CD4-positive, alpha-beta T cell treated with Interleukin-17A for 4 hours (primary cell): Measurements from ENCODE around the gene KCNQ1.

ENCODE experiments used
- DNase-seq: peaks from one replicate; pipeline ENCODE4 v3.0.0-alpha.2; 2020; ENCODE audit warnings: mixed read lengths

KCNQ1 gene

DNA sequence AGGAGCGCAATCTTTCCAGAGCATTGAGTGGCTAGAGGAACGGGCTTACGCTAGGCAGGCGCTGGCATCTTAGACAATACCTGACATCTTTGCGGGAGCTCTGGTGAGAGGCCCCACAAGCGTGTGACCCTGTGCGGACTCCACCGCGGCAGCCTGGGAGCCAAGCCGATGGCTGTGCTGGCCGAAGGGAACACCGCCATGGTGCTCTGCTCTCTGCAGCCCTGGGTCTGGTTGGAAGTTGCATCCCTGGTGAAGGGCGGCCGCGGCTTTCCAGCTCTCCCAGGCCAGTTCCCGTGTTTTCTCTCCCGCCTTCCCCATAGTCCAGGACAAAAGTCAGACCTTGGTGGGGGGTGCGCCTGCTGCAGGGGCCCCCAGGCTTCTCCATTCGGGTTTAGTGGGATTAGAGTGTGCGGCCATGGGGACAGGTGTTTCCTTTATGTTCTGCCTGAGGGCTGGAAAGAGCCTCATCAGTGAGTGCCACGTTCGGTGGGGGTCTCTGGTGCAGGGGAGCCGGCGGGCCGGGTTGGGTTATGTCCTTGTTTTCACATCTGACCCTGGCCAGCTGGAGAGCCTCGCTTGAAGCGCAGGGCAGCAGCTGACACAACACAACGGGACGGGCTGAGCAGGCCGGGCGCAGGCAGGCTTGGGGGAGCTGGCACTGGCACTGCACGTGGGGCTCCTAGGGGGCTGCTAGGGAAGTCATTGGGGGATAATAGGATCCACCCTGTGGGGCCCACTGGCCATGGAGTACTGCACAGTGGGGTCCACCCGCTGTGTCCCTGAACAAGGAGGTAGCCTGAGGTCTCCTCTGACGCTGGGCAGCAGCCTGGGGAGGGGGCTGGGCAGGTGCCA is 94.8 kb downstream of the KCNQ1 start:
- DNase-seq, result no peak

DNA sequence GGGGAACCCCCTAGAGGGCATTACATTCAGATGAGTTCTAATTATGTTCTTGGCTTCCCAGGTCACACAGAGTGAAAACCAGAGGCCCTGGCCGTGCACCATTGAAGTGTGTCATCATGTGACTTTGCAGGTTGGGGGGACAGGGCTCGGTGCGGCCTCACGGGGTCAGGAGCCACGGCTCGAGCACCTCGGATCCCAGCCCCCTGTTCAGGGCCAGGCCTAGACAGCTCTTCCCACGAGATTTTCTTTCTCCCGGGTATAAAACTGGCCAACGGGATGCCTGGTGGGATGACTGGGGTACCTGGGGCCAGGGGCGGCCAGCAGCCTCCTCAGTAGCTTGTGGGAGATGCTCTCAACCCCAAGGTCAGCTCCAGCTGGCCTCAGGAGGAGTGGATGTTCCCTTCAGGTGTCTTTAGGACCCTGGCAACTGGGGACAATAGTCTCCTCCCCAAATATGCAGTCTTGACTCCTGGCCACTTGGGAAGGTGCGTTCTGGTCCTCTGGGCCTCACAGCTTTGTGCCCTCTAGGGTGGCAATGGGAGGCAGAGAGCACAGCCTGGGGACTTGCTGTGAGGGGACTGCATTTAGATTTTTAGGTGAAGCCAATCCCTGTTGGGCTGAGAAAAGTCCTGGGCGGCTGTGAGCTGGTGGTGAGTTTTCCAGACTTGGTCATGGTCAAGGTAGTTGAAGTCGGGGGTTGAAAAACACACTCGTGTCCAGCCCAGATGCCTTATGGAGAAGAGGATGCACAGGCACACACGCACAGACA is 95.6 kb downstream of the KCNQ1 start:
- DNase-seq, result no peak

DNA sequence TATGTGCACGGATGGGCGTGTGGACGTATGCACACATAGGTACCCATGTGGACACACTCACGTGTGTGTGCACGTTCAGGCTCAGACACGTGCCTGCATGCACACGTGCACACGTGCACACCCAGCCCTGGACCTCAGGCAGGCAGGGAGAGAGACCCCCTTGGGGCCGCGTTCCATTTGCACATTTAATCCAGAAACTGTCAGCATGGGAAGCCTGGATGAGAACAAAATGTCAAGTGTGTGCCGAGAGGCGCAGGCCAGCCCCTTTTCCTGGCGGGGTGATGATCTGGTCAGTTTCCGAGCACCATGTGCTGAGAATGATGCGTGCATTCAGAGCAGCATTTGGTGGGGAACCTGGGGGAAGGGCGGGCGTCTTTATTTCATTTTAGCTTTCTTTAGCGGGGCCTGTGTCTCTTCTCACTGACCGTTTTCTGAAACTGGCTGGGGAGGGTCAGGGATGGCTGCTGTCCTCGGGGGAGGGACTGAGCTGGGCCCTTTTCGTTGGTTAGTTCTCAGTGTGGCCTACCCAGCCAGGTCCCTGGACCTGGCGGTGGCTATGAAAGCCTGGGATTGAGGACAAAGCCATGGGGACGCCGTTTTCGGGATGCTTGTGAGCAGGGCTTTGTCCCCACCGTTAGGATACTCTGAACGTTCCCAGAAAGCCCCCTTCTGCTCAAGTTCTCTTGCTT is 96.3 kb downstream of the KCNQ1 start:
- no peak for DNase-seq

DNA sequence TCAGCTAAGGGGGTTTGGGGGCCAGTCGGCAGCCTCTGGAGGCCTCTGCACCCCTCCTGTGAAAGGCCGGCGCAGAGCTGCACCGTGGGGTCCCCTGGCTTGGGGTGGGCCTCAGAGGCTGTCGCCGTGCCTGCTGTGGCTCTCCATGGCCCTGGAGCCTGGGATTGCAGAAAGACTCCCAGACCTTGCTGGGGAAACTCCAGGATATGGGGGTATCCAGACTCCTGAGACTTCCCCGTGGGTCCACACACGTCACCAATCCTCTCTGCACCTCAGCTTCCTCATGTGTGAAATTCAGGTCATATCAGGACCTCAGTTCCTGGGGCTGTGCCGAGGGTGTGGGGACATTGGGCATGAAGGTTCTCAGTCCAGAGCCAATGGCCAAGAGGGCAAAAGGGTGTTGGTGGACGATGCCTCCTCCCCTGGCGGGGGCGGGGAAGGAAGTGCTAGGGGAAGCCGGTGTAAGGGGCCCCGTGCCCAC is 97.1 kb downstream of the KCNQ1 start:
- DNase-seq, result no peak

DNA sequence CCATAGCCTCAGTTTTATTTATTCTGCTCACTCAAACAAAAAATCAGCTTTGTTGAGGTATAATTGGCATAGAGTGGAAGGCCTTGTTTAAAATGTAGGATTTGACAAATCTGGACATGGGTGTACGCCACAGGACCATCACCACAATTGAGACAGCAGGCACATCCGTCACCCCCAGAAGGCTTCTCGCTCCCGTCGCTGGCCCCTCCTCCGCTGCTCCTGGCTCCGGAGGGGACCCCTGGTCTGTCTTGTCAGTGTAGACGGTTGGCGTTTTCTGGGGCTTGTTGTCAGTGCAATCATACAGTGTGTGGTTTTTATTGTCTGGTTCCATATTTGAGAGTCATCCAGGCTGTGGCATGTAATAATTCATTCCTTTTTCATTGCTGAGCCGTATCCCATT is 97.6 kb downstream of the KCNQ1 start:
- no peak for DNase-seq

DNA sequence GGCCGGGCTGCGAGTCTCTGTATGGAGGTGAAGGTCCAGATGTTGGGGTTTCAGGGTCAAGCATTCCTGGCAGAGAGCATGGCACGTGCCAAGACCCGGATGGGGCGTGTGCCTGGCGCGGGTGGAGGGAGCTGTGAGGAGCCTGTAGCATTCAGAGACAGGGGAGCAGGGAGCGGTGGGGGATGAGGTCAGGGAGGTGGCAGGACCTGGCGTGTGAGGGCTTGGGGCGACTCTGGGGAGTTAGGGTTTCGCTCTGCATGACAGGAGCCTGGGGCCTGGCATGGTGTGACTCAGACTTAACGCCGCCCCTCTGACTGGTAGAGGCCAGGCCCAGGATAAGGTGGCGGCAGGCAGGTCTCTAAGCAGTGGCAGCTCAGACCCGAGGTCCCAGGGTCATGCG is 103.0 kb downstream of the KCNQ1 start:
- DNase-seq, result no peak

DNA sequence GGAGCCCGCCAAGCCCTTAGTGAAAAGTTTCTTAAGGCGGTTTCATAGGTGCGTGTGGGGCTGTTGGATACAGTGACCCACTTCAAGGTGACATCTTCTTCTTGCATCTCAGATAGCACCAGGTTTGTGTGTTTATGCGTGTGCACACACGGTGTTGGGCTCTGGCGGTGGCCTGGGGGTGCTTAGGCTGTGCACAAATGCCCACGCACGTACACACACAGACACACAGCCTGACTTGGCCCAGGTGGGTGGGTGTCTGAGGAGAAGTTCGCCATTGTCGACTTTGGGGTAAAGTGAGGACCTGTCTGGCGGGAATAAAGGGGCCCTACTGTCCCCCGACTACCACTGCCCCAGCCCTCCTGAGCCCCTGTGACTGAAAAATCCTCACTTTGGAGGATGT is 103.8 kb downstream of the KCNQ1 start:
- DNase-seq, result no peak

DNA sequence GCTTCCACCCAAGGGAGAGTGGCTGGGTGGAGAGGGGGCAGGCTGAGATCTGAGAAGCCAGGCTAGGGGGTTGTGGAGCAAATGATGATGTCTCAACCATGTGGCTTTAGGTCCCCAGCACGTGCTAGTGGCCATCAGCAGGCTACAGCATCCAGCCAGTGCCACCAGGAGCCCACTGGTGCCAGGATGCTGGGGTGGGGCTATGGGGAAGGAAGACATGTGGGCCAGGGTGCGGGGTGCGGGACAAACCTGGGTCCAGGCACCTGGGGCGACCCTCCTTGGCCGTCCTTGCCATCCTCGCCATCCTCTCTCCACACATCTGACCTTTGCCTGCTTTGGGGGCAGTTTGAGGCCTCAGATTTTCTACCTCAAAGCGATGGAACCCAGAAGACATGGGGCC is 104.3 kb downstream of the KCNQ1 start:
- DNase-seq, result no peak

DNA sequence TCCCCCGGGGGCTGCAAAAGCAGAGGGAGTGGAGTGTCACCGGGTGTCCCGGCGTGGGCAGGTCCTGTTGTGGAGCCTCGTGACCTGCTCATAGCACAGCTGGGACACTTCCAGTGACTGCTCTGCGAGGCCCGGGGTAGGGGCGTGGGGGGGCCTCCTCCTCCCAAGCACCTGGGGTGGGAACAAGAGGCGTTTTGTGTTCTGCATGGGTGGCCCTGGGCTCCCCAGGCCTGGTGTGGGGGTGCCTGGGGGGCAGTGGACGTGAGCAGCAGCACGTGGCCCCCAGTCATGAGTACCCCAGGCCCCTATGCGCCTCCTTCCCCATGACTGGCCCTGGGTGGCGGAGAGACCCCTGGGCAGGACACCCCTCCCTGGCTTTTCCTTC is 104.7 kb downstream of the KCNQ1 start:
- DNase-seq, result no peak

DNA sequence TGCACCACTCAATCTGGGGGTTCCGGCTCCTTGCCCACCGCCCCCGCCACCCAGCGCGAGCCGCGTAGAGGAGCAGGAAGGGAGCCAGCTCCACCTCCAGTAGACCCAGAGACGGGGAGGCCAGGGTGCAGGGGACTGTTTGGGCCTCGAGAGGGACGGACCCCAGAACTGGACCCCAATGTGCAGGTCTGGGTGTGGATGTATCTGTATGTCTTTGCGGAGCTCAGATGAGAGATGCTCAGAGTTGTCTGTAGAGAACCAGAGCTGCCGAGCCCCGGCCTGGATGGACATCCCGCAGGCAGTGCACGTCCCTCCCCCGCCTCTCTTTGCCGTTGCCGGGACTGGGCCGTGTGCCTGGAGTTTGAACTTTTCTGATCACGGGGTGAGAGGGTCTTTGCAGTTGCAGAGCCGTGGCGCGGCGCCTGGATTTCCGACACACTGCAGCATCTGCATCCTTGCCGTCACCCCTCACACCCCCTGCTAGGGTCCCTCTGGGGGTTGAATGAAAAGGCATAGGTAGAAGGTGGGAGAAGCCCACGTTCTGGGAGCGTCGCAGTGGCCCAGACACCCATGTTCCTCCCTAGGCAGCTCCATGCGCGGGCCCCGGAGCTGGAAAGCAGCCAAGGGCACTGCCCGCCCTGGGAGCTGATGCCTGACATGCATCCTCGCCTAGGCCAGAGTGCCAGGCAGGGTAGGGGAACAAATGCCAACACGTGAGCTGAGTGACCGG is 105.2 kb downstream of the KCNQ1 start:
- no peak for DNase-seq

DNA sequence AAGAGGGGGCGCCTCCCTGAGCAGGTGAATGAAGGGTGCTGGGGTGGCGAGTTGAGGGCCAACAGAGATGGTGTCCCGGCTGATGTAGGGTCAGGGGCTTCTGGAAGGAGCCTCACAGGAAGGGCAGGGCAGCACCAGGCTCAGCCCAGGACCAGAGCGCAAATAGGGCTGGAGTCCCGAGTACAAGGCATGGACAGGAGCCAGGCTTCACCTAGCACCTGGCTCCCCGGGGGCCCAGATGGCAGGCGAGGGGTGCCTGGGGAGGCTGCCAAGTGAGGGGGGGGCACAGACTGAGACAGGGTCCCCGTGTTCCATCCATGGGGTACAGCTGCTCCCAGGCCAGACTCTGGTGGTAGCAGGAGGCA is 105.8 kb downstream of the KCNQ1 start:
- DNase-seq, result no peak

DNA sequence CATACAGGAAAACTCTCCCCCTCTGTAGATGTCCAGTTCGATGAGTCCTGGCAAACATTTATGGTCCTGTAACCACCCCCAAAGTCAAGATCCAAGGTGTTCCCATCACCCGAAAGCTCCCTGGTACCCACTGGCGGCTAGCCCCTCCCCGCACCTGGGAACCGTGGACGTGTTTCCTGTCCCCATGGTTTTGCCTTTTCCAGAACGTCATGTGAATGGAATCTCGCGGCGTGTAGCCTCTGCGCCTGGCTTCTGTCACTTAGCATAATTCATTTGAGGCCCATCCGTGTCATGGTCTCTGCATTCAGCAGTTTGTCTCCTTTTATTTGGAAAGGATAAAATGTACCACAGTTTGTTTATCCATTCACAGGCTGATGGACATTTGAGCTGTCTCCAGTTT is 106.3 kb downstream of the KCNQ1 start:
- DNase-seq, result no peak

DNA sequence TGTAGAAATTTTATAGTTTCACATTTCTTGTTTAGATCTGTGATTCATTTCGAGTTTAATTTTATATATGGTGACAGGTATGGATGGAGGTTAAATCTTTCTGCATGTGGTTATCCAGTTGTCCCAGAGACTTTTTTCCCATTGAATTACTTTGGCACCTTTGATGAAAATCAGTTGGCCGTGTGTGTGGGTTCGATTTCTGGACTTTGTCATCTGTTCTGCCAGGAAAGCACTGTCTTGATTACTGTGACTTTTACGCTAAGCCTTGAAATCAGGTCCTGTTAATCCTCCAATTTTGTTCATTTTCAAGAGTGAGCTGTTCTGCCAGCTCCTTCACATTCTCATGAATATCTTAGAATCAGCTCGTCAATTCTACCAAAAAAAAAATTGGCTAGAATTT is 107.4 kb downstream of the KCNQ1 start:
- DNase-seq, result no peak

DNA sequence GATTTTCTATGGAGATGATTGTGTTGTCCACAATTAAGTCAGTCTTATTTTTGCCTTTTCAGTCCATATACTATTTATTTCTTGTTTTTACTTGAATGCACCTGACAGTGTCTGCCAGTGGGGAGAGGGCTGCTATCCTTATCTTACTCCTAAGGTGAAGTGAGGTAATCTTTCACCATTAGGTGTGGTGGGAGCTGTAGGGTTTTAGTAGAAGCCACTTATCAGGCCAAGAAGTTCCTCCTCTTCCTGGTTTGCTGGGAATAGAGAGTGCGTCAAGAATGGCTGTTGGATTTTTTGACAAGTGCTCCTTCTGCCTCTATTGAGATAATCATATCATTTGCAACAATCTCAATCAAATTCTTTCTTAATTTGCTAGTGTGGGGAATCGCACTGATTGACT is 108.4 kb downstream of the KCNQ1 start:
- no peak for DNase-seq

DNA sequence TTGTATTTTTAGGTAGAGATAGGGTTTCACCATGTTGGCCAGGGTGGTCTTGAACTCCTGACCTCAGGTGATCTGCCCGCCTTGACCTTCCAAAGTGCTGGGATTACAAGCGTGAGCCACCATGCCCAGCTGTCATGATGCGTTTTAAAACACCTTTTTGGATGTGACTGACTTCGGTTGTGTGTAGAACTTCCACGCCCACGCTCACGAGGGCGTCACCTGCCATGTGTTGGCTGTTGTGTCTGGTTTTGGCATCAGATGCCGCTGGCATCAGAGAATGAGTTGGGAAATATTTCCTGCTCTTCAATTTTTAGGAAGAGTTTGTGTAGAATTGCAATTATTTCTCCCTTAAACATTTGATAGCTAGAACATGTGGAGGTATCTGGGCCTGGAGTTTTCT is 109.1 kb downstream of the KCNQ1 start:
- DNase-seq, result no peak

DNA sequence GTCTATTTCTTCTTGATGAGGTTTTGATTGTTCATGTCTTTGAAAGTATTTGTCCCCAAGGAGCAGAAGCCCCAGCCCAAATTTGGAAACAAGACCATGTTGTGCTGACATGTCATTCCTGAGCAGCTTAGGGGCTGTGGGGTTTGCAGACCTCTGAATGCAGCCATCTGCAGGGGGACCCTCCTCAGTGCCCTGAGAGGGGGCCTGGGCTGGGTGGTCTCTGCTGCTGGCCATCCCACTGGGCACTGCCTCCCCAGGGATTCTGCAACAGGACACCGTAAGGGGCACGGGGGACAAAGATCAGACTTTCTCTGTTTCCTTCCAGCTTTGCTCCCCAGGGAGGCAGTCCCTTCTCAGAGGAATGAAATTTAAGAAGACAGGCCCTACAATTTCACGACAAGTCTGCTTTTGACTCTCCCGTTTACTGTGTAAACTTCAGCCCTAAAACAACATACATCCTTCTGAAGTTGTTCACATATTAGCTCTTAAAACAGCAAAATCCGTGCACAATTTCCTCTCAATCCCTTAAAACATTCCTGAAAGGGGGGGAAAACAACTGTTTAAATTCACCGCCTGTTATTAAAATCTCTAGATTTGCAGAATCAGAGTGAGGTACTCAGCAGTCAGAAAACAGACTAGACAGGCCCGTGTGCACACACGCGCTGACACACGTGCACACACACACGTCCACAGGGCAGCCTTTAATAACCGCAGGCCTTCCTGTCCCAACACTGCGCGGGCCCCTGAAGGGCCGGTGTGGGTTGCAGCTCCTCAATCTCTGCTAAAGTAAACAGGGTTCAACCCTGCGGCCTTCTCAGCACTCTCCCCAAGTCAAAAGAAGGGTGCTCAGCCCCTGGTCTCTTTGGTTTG is 109.8 kb downstream of the KCNQ1 start:
- DNase-seq, result no peak

DNA sequence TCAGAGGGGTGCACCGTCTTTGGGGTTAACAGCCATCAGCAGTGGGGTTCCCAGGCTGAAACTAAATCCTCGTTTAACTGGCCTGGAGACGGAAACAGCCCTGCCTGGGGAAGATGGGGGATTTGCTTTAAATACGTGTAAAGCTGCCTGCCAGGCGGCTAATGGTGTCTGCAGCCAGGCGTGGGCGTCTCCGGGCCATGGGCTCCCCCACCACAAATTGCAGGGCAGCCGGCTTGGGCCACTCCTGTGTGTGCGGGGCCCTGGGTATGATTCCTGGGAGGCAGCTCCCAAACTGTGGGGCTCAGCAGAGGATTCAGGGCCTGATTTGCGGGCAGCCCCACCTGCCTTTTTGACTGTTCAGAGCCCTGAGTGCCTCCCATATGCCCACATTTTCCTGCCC is 110.5 kb downstream of the KCNQ1 start:
- DNase-seq, result no peak

DNA sequence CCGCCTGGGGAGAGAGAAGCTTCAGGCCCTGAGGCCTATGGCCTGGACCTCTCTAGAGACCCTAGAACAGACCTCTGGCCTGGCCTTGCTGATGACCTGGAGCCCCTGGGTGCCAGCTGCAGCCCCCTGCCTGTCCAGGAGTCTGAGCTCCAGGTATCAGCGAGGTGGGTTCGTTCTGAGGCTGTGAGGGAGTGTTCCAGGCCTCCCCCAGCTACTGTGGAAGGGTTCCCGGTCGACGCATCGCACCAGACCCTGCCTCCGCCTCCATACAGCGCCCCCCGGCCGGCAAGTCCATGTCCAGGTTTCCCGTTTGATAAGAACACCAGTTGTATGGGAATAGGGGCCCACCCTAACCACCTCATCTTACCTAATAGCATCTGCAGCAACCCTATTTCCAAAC is 111.1 kb downstream of the KCNQ1 start:
- DNase-seq, result no peak

DNA sequence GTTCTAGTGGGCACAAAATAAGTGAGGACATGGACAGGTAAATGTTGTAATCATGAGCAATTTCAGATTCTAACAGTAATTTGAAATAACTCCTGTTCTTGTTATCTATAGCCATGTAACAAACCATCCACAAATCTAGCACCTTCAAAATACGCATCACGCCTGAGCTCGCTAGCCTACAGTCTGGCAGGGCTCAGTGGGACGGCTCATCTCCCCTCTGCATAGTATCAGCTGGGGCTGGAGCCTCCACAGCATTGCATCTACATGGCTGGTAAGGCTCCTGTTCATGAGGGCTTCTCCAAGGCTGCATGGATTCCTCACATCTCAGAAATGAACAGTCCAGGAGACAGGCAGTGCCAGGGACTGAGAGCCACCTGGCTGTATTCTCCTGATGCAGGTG is 112.6 kb downstream of the KCNQ1 start:
- no peak for DNase-seq

DNA sequence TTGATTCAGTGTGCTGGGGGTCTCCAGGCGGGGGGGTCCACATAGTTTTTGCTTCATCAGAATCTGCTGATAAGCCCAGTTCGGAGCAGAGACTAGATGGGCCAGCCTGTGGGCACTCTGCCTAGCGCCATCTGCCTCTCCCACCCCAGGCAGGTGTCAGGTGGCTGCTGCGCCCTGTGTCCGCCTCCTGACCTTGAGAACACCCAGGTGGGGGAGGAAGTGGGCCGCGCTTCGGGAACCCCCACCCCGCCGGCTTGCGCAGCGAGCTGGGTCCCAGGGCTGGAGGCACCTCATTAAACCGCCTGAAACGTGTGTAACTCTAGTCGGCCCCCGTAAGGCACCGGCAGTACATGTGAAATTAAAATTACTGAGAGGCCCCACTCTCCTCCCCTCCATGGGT is 113.6 kb downstream of the KCNQ1 start:
- DNase-seq, result no peak

DNA sequence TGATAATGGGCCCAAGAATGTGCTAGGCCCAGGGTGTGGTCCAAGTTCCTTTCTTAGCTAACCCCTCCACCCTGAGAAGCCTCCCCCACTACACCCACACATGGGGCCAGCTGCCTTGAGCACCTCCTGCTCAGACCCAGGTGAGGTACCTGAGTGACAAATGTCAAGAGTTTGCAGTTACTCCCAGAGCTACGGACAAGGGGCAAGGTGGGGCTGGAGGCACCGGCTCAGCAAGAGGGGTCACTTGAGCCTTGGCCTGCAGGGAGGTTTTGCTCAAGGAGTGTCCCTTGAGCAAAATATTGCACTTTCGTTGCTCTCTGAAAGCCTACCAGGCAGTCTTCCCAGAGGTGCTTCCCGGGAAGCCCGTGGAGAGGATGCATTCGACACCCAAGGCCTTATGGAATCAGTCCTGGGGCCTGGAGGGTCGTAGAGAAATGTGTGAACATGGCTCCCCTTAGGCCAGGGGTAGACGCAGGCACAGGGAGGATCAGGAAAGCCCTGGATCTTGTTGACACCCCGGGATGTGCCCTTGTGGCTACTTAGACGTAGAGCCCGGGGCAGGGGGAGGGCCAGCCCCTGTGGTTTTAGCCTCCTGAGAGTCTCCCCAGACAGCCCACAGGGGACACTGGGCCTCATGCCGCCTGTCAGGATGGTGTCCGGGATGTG is 114.2 kb downstream of the KCNQ1 start:
- DNase-seq, result no peak
